Loucy (cell line): ENCODE results near the gene C1orf105.

Experiments
- CTCF ChIP-seq: fragments of 200-600 bp; sonication (generic); conservative IDR thresholded peaks from 2 replicates; pipeline ENCODE4 v1.5.1; 2014; ENCODE audit warnings: mild to moderate bottlenecking, antibody characterized with exemption, low read length
- EZH2phosphoT487 ChIP-seq: fragments of 200-600 bp; IDR thresholded peaks from 2 replicates; pipeline ENCODE4 v1.6.1; 2018; ENCODE audit warnings: antibody characterized with exemption, mild to moderate bottlenecking, moderate library complexity, borderline replicate concordance

DNA sequence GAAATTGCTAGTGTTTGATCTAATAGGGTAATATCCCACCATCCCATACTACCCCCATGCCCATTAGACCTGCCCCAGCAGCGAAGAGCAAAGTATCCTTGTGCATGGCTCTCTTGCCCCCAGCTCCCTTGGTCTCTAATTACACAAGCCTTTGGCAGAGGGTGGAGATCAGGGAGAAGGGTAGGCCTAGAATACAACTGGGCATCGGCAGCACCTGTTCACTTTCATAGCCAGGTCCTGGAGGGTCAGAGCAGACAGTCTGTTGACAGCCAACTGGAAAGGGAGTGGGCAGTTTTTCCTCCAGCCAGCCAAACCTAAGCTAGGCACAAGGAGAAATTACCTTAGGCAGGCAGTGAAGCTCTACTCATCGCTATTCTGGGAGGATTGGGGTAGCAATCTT is 26.1 kb downstream of the C1orf105 start:
- TF ChIP-seq CTCF (no peak), EZH2phosphoT487 (no peak)
